Cardiac atrium fibroblast (primary cell): ENCODE results near the gene RPS15. TPM values are rescaled to one million over a fixed set of nuclear protein-coding genes. Genes with fewer than 3 reads are reported as not detected.

Experiments
- total RNA-seq: library from RNA; depleted of rRNA; stranded (reverse); fragments of >200 nt; gene quantifications from 2 replicates; pipeline ENCODE4 v1.2.3, GENCODE V29; 2015

The RPS15 gene
- 1,770 and 2,629 TPM in 2 replicates for total RNA-seq

DNA sequence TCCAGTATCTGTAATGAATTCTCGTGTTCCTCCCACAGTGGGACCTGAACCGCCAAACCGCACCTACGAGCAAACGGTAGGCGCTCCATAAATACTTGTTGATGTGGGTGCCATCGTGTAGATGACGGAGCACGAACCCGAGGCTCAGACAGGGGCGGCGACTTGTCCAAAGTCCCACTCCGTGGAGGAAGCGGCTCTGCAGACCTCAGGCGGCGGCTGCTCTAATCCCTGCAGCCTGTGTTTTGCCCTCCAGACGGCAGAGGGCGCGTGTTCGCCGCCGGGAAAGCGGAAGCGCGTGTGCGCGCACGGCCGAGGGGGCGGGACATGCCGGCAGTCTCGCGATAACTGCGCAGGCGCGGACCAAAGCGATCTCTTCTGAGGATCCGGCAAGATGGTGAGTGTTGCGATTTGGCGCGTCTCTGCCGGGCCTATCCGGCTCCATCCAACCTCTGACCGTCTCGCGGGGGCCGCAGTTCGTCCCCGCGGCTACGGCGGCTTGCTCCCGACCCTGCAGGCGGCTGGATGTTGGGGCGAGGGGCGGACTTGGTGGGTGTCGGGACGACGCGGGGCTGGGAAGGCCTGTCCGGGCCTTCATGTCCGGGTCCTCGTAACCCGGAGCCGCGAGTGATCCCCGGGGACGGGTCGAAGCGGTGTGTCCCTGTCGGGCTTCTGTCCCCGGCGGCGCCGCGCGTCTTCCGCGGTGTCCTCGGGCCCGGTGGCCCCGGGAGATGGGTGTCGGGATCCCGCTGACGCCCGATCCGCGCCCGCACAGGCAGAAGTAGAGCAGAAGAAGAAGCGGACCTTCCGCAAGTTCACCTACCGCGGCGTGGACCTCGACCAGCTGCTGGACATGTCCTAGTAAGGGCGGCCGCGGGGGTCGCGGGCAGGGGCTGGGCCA, at the start of gene RPS15:
Gene RPS15, plus strand, starts transcription at position 362 of the 898 bp plus-strand sequence. Its CDS starts 30 bp downstream, at position 392.

DNA sequence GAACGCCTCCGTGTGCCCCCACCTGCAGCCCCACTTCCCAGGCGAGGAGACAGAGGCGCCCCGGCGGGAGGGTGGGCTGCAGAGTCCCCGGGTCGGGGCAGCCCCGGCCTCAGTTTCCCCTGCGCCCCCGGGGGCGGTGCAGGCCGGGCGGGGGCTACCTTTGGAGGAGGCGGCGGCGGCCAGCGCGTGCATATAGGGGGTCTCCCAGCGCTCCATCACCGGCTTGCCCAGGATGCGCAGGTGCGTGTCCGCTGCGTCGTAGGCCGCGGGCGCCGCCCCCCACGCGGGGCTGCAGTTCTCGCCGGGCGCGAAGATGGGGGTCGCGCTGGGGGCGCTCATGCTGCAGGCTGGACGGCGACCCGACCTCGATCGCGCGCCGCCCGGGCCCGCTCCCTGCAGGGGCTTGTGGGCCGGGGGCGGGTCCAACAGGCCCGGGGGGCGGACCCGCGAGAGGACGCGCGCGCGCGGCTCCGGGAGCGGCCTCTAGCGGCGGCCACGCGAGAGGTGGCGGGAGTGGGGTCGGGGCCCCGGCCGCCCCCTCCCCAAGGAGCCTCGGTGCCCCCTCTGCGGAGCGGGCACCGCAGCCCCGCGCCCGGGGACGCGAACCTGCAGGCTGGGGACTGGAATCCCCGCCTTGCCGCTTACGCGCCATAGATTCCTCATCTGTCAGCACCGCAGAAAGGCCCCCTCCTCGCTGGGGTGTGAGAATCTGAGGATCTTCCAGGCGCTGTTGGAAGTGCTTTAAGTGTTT, 36.9 kb upstream of the RPS15 start, which contains the start of gene GAMT:
Gene GAMT, minus strand, starts transcription at position 405 of the 751 bp plus-strand sequence. Its CDS starts 66 bp downstream, at position 339.

DNA sequence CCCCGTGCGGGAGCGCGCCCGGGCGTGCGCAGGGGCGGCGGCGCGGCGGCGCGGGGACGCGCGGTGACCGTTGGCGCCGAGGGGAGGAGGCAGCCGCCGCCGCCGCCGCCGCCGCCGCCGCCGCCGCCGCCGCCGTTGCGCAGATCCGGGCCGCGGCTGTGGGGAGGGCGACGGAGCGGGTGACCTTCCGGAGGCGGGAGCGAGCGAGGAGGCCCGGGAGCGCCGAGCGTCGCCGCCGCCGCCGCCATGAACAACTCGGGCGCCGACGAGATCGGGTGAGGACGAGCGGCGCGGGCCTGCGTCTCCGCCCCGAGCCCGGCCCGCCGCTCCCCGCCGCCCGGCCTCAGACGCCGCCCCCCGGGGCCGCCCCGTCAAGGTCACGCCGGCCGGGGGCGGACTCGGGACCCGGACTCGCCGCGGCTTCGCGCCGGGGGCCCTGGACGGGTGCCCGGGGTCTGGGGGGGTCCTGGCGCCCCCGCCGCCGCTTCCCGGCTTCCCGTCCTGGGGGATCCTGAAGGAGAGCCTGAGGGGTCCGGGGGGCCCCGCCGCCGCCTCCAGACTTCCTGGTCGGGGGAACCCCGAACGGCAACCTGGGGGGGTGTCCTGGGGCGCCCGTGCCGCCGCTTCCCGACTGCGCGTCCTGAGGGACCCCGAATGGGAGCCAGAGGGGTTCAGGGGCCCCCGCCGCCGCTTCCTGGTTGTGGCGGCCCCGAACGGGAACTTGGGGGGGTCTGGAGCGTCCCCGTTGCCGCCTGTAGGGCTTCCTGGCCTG, 30.5 kb upstream of the RPS15 start, which contains the start of gene DAZAP1:
Gene DAZAP1, plus strand, starts transcription at position 59 of the 772 bp plus-strand sequence. Its CDS starts 188 bp downstream, at position 247.

DNA sequence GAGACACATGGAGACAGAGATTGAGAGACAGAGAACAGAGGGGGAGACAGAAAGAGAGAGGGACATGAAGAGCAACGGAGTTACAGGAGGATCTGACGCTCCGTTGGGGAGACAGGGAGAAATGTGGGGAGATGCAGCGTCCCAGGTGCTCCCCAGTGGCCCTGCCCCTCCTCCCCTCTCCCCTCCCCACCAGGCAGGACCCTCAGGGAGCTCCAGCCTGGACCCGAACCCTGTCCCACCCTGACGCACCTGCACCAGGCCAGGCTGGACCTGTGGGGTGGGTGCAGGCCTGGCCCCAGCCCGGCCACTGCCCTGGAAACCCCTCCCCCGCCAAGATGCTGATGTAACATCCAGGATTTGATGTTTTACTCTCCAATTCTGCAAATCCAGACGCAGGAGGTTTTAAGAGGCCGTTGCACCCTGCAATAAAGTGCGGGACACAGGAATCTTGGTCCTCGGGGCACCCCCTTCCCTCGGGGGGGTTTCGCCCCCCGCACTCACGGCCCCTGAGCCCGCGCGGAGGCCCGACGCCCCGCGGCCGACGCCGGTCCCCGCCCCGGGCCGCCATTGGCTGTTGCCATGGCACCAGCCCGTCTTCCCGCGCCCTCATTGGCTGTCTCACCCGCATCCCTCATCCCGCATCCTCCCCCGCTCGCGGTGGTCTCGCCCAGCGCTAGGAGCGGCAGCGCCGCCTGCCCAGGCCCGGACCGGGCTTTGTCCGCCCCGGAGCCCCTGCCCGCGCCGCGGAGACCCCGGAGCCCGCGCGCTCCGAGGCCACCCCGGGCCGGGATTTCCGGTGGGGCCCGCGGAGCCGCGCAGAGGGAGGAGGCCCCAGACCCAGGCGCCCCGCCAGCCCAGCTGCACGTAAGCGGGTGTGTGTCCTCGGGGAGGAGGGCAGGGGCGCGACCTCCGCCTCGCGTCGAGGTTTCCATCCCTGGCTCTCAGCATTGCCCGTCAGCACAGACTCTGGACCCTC, 11.6 kb downstream of the RPS15 start, which contains the start of gene APC2:
Gene APC2, plus strand, starts transcription at position 655 of the 976 bp plus-strand sequence. CDS start 2,881 bp downstream, outside the sequence.

DNA sequence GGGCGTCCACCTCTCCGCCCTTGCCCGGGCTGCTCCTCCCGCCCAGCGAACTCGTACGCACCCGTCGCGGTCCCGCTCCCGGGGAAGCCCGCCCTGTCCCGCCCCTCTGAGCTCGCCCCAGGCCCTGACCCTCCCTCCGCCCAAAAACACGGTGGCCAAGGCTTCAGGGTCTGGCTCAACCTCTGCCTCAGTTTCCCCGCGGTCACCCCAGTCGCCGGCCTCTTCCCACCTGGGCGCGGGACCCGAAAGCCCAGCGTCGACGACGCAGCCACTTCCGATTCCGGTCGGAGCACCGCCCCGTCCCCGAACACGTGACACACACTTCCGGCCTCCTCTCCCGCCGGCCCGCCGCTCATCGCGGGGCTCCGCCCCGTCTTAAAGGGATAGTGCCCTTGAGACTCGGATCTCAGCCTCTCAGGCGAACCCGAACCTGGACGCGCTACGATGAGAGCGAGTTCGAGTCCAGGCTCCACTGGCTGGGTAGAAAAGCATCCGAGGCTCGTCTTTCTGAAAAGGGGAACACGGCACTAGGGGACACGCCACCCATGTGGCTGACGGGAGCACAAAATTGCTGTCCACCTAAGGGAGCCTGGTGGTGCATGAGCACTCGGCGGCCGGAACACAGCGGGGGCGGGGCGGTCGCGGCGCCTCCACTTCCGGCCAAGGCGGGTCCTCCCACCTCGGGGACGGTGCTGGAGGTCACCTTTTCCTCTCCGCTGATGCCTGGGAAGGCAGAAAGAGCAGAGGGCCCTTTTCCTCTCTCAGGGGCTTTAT, 40.9 kb downstream of the RPS15 start, which contains the start of gene C19orf25:
Gene C19orf25, minus strand, starts transcription at position 282 of the 774 bp plus-strand sequence. CDS start 312 bp downstream, outside the sequence.

Other genes with a start within 250 kb of the RPS15 start
- 51.4 and 70.3 TPM in 2 replicates for gene STK11, start 232.6 kb upstream of the RPS15 start, total RNA-seq
- 3.7 and 4.0 TPM in 2 replicates for gene CBARP, start 200.4 kb upstream of the RPS15 start, total RNA-seq
- gene ATP5F1D, start 196.6 kb upstream of the RPS15 start, total RNA-seq: 66.6 and 105 TPM in 2 replicates
- 22.0 and 38.2 TPM in 2 replicates for gene MIDN, start 189.8 kb upstream of the RPS15 start, total RNA-seq
- 317 and 409 TPM in 2 replicates for gene CIRBP, start 169.1 kb upstream of the RPS15 start, total RNA-seq
- gene FAM174C, start 162.9 kb upstream of the RPS15 start, total RNA-seq: 26.9 and 75.8 TPM in 2 replicates
- not detected in 2 replicates for gene EFNA2, start 152.5 kb upstream of the RPS15 start, total RNA-seq
- 77.1 and 87.6 TPM in 2 replicates for gene NDUFS7, start 54.5 kb upstream of the RPS15 start, total RNA-seq
- 24.7 and 46.7 TPM in 2 replicates for gene GAMT, start 36.9 kb upstream of the RPS15 start, total RNA-seq
- gene DAZAP1, start 30.8 kb upstream of the RPS15 start, total RNA-seq: 35.6 and 59.5 TPM in 2 replicates
- gene APC2, start 11.7 kb downstream of the RPS15 start, total RNA-seq: 0.16 TPM in 1 of 2 replicates, not detected in the other
- gene C19orf25, start 40.8 kb downstream of the RPS15 start, total RNA-seq: 37.4 and 43.3 TPM in 2 replicates
- gene PCSK4, start 52.0 kb downstream of the RPS15 start, total RNA-seq: 0.18 and 0.97 TPM in 2 replicates
- 1.8 and 5.8 TPM in 2 replicates for gene REEP6, start 52.8 kb downstream of the RPS15 start, total RNA-seq
- gene ADAMTSL5, start 74.6 kb downstream of the RPS15 start, total RNA-seq: 3.4 and 11.8 TPM in 2 replicates
- gene PLK5, start 85.7 kb downstream of the RPS15 start, total RNA-seq: not detected in 2 replicates
- gene MEX3D, start 129.9 kb downstream of the RPS15 start, total RNA-seq: 29.8 and 33.4 TPM in 2 replicates
- gene MBD3, start 154.5 kb downstream of the RPS15 start, total RNA-seq: 56.5 and 99.6 TPM in 2 replicates
- 84.1 and 89.7 TPM in 2 replicates for gene UQCR11, start 167.1 kb downstream of the RPS15 start, total RNA-seq
- gene TCF3, start 214.2 kb downstream of the RPS15 start, total RNA-seq: 55.4 and 77.9 TPM in 2 replicates